Natural killer cell (primary cell): ENCODE data around the gene MRPL10. TPM values are rescaled to one million over a fixed set of nuclear protein-coding genes. Genes with fewer than 3 reads are reported as not detected.

Experiments
- ATAC-seq, 3 donors: fragments of 150-1000 bp in 2 of 3; fragments of 200-7000 bp in 1 of 3; cut with Tn5 transposase; 1 replicate in 1 of 3; 2 replicates in 2 of 3; pipeline ENCODE4 v1.10.0; 2021; ENCODE audit warnings: mild to moderate bottlenecking in 2 of 3, moderate library complexity in 2 of 3
- DNase-seq, 2 donors: peaks; one replicate each; pipeline versions ENCODE4 v3.0.0 to v3.0.0-alpha.2; 2013 to 2021; ENCODE audit warnings: mixed read lengths in 1 of 2
- H3K27ac ChIP-seq: one replicate; pipeline ENCODE4 v1.5.1; 2013; ENCODE audit warnings: mild to moderate bottlenecking, low read length
- H3K27me3 ChIP-seq: one replicate; pipeline ENCODE4 v1.6.1; 2013; ENCODE audit warnings: low read length; ENCODE audit not compliant: control insufficient read depth, insufficient read depth
- H3K36me3 ChIP-seq: one replicate; pipeline ENCODE4 v1.6.1; 2013; ENCODE audit warnings: low read length; ENCODE audit not compliant: control insufficient read depth, insufficient read depth
- H3K4me1 ChIP-seq: one replicate; pipeline ENCODE4 v1.6.1; 2013; ENCODE audit warnings: low read length; ENCODE audit not compliant: control insufficient read depth, insufficient read depth
- H3K4me3 ChIP-seq: one replicate; pipeline ENCODE4 v1.5.1; 2013; ENCODE audit warnings: low read length
- H3K9me3 ChIP-seq: one replicate; pipeline ENCODE4 v1.6.1; 2013; ENCODE audit warnings: low read length; ENCODE audit not compliant: control insufficient read depth, insufficient read depth
- H3K27ac Mint-ChIP-seq, 2 donors: one replicate each; pipeline ENCODE4 v1.8.0; 2022; ENCODE audit warnings: mild to moderate bottlenecking in 2 of 2, mixed read lengths in 2 of 2, moderate library complexity in 1 of 2
- H3K27me3 Mint-ChIP-seq, 2 donors: one replicate each; pipeline ENCODE4 v1.8.0; 2022; ENCODE audit warnings: low read depth in 2 of 2, mixed read lengths in 2 of 2
- H3K36me3 Mint-ChIP-seq: one replicate; pipeline ENCODE4 v1.8.0; 2022; ENCODE audit warnings: mixed read lengths
- H3K4me1 Mint-ChIP-seq, 2 donors: one replicate each; pipeline ENCODE4 v1.8.0; 2022; ENCODE audit warnings: mixed read lengths in 2 of 2
- H3K4me3 Mint-ChIP-seq: one replicate; pipeline ENCODE4 v1.8.0; 2022; ENCODE audit warnings: mild to moderate bottlenecking, moderate library complexity, mixed read lengths
- H3K9me3 Mint-ChIP-seq, 2 donors: one replicate each; pipeline ENCODE4 v1.8.0; 2022; ENCODE audit warnings: mixed read lengths in 2 of 2
- CTCF ChIP-seq: fragments of 200-600 bp; IDR thresholded peaks from one replicate; pipeline ENCODE4 v1.8.0; 2022; ENCODE audit warnings: antibody characterized with exemption
- WGBS: methylation state at CpG from one replicate; pipeline ENCODE4 v1.1.7; 2013; ENCODE audit warnings: missing lambda C conversion rate; ENCODE audit not compliant: insufficient coverage; 5-methylcytosine and 5-hydroxymethylcytosine counted together
- intact Hi-C: fragments of 100-400 bp; cut with micrococcal nuclease; formaldehyde crosslinking; loops from one replicate; pipeline ENCODE4 v1.14.2; 2022
- total RNA-seq, 4 donors: library from RNA; stranded (reverse); fragments of 120-200 nt in 1 of 4; gene quantifications; one replicate each; pipeline versions ENCODE4 v1.2.3 to v1.2.4, GENCODE V29; 2013 to 2022

MRPL10 gene
- total RNA-seq, 3 donors from 2014 or later (not counting 1 experiment from before 2014, with no cell fraction given): 106 to 232 (median 144) TPM

DNA sequence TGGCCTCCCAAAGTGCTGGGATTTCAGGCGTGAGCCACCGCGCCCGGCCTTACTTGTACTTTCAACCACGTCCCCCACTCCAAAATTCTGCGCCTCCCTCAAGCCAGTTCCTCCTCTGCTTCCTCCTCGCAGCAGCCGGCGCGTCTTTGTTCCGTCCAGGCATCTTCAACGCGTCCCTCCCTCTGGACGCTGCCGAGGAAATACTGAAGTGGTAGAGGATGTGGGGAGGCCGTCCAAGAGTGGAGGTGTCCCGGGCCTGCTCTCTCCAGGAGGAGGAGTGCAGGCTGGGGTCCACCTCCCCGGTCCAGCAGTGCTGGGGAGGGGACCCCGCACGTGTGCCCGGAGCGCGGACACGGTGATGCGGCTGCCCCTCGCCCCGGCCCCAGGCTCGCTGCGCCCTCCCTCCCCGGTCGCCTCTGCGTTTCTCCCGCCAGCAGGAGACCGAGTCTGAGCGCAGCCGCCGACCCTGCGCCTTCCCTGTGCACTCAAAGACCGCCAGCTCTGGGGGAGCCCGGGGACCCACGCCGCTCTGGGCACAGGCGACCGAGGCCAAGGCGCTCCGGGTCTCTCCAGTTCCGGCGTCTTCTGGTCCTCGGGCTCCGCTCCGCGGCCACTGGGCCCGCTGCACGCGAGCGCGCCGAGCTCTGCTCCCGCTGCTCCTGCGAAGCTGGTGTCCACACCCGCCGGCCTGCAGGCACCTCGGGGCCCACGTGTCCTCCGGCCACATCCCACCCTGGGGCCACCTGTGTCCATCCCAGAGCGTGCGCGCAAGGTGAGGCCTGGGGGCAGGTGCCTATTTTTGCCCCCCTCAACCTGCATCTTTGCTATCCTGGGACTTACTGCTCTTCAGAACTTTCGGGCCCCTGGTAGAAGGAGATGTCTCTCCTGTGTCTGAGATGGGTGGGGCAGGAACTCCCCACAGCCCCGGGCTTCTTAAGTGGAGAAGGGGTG lies 41.5 kb downstream of the MRPL10 start:
- Mint-ChIP-seq H3K27ac (no peak overlapping the region), H3K27me3 (peaks cover 37 to 42% of the 10 kb centered on the region in 2 donors), H3K9me3 (no peaks in the 10 kb centered on the region), H3K4me1 (peaks cover 11 to 17% of the 10 kb centered on the region in 2 donors), H3K36me3 (no peaks in the 10 kb centered on the region), H3K4me3 (peak overlapping the region; percentile 84)
- no peaks in the 10 kb centered on the region for H3K36me3 ChIP-seq
- H3K9me3 ChIP-seq: no peaks in the 10 kb centered on the region
- peaks cover 8% of the 10 kb centered on the region for H3K4me1 ChIP-seq
- DNase-seq (peak; percentile 52 to 74), ATAC-seq (peak; percentile 88 to 99 (median 98))
- H3K27me3 ChIP-seq: peaks cover 27% of the 10 kb centered on the region
- intact Hi-C loops: loop anchor here (1.0 kb wide), 3 partner anchors 14 to 126 kb away; no protein-coding TSS in a partner anchor
- 1% methylated on average over 68 of the region's 70 CpGs for WGBS
- H3K4me3 ChIP-seq: peak overlapping the region; percentile 29
- TF ChIP-seq CTCF: peak; percentile 72
- no peak overlapping the region for H3K27ac ChIP-seq

- intact Hi-C loops: no loop called here
- Histone ChIP-seq H3K4me1 (peaks cover 8% of the 10 kb centered on the region), H3K27ac (no peak overlapping the region), H3K9me3 (no peaks in the 10 kb centered on the region), H3K4me3 (no peak overlapping the region), H3K36me3 (no peaks in the 10 kb centered on the region), H3K27me3 (peaks cover 2% of the 10 kb centered on the region)
- ATAC-seq (no peak), DNase-seq (peak in 1 of 2 donors; percentile 42)
- no peak overlapping the region for H3K27ac Mint-ChIP-seq
- H3K36me3 Mint-ChIP-seq: no peaks in the 10 kb centered on the region
- TF ChIP-seq CTCF: no peak
- no peaks in the 10 kb centered on the region for H3K9me3 Mint-ChIP-seq
- WGBS: 38% methylated on average over 4 of the region's 5 CpGs
- H3K27me3 Mint-ChIP-seq: peaks cover 17 to 32% of the 10 kb centered on the region in 2 donors
- peaks cover 7 to 14% of the 10 kb centered on the region in 2 donors for H3K4me1 Mint-ChIP-seq
- H3K4me3 Mint-ChIP-seq: no peak overlapping the region
Observed at GRCh38 chr17:47785538-47786123, 45.7 kb downstream of the MRPL10 start.

- no peak overlapping the region for H3K4me3 ChIP-seq
- H3K27ac Mint-ChIP-seq: no peak overlapping the region
- ATAC-seq: no peak
- DNase-seq: no peak
- peaks cover 4% of the 10 kb centered on the region for H3K27me3 ChIP-seq
- no peak overlapping the region for H3K27ac ChIP-seq
- H3K36me3 Mint-ChIP-seq: no peaks in the 10 kb centered on the region
- no peak overlapping the region for H3K4me3 Mint-ChIP-seq
- no peaks in the 10 kb centered on the region for H3K36me3 ChIP-seq
- TF ChIP-seq CTCF: no peak
- H3K4me1 Mint-ChIP-seq: peaks cover 0 to 5% of the 10 kb centered on the region in 2 donors
- 52% methylated on average over 4 of the region's 5 CpGs for WGBS
- H3K9me3 ChIP-seq: no peaks in the 10 kb centered on the region
- H3K9me3 Mint-ChIP-seq: no peaks in the 10 kb centered on the region
- intact Hi-C loops: no loop called here
- peaks cover 3% of the 10 kb centered on the region for H3K4me1 ChIP-seq
- peaks cover 6 to 25% of the 10 kb centered on the region in 2 donors for H3K27me3 Mint-ChIP-seq
Observed at GRCh38 chr17:47781397-47781796, 49.9 kb downstream of the MRPL10 start.
